ENCODE data around the gene CHDH.

Gene CHDH

GRCh38 chr3:53859178-53859577 lies 13.0 kb upstream of the CHDH start:
- TF ChIP-seq NFIC (IDR thresholded peaks at IDR 0.05) (no peak), REST (IDR thresholded peaks at IDR 0.05; ENCODE audit: low read depth) (no peak), RAD21 (IDR thresholded peaks at IDR 0.05; ENCODE audit: low read depth) (no peak), ZBTB7A (IDR thresholded peaks at IDR 0.05; ENCODE audit: low read depth) (no peak), MAX (IDR thresholded peaks at IDR 0.05) (no peak), YY1 (IDR thresholded peaks at IDR 0.05; ENCODE audit: low read depth) (no peak)

GRCh38 chr3:53858096-53858741 lies 12.0 kb upstream of the CHDH start:
- TF ChIP-seq ZBTB7A (IDR thresholded peaks at IDR 0.05; ENCODE audit: low read depth) (no peak), RAD21 (IDR thresholded peaks at IDR 0.05; ENCODE audit: low read depth) (no peak)

GRCh38 chr3:53856964-53857363 lies 10.7 kb upstream of the CHDH start:
- TF ChIP-seq RAD21 (IDR thresholded peaks at IDR 0.05; ENCODE audit: low read depth) (no peak), CREB1 (IDR thresholded peaks at IDR 0.05; ENCODE audit: low read depth) (no peak), MAX (IDR thresholded peaks at IDR 0.05) (no peak), TAF1 (IDR thresholded peaks at IDR 0.05; ENCODE audit: low read depth) (no peak), FOXM1 (IDR thresholded peaks at IDR 0.05; ENCODE audit: borderline replicate concordance, low read depth) (no peak), USF1 (IDR thresholded peaks at IDR 0.05) (no peak), NFIC (IDR thresholded peaks at IDR 0.05) (no peak), TCF12 (IDR thresholded peaks at IDR 0.05; ENCODE audit: low read depth) (no peak), CEBPB (IDR thresholded peaks at IDR 0.05) (no peak), REST (IDR thresholded peaks at IDR 0.05; ENCODE audit: low read depth) (no peak), TEAD4 (IDR thresholded peaks at IDR 0.05) (no peak), EP300 (IDR thresholded peaks at IDR 0.05; ENCODE audit: borderline replicate concordance) (no peak), EGR1 (IDR thresholded peaks at IDR 0.05) (no peak), ZBTB7A (IDR thresholded peaks at IDR 0.05; ENCODE audit: low read depth) (no peak)

GRCh38 chr3:53850895-53851294 lies 4.7 kb upstream of the CHDH start:
- no peak for TF ChIP-seq EP300 (IDR thresholded peaks at IDR 0.05; ENCODE audit: borderline replicate concordance)

GRCh38 chr3:53849916-53850315 lies 3.7 kb upstream of the CHDH start:
- TF ChIP-seq TCF12 (IDR thresholded peaks at IDR 0.05; ENCODE audit: low read depth) (no peak), EP300 (IDR thresholded peaks at IDR 0.05; ENCODE audit: borderline replicate concordance) (no peak), ZBTB7A (IDR thresholded peaks at IDR 0.05; ENCODE audit: low read depth) (no peak), USF1 (IDR thresholded peaks at IDR 0.05) (no peak), EGR1 (IDR thresholded peaks at IDR 0.05) (no peak), FOXM1 (IDR thresholded peaks at IDR 0.05; ENCODE audit: borderline replicate concordance, low read depth) (no peak), YY1 (IDR thresholded peaks at IDR 0.05; ENCODE audit: low read depth) (no peak), TEAD4 (IDR thresholded peaks at IDR 0.05) (no peak), TAF1 (IDR thresholded peaks at IDR 0.05; ENCODE audit: low read depth) (no peak), NFIC (IDR thresholded peaks at IDR 0.05) (no peak), RAD21 (IDR thresholded peaks at IDR 0.05; ENCODE audit: low read depth) (no peak), REST (IDR thresholded peaks at IDR 0.05; ENCODE audit: low read depth) (no peak), CEBPB (IDR thresholded peaks at IDR 0.05) (no peak), MAX (IDR thresholded peaks at IDR 0.05) (no peak), CREB1 (IDR thresholded peaks at IDR 0.05; ENCODE audit: low read depth) (no peak)
